GM18505 (cell line): ENCODE results near the gene PTGDR2.

Experiments used
- ATAC-seq: cut with Tn5 transposase; IDR thresholded peaks from one replicate; pipeline ENCODE4 v1.9.1; 2021; ENCODE audit not compliant: unreplicated experiment
- POLR2A ChIP-seq: IDR thresholded peaks from 4 replicates; pipeline ENCODE4 v1.6.1; 2011; ENCODE audit warnings: borderline replicate concordance; ENCODE audit not compliant: insufficient read depth, insufficient read length; ENCODE audit errors: extremely low read depth

PTGDR2 gene

DNA sequence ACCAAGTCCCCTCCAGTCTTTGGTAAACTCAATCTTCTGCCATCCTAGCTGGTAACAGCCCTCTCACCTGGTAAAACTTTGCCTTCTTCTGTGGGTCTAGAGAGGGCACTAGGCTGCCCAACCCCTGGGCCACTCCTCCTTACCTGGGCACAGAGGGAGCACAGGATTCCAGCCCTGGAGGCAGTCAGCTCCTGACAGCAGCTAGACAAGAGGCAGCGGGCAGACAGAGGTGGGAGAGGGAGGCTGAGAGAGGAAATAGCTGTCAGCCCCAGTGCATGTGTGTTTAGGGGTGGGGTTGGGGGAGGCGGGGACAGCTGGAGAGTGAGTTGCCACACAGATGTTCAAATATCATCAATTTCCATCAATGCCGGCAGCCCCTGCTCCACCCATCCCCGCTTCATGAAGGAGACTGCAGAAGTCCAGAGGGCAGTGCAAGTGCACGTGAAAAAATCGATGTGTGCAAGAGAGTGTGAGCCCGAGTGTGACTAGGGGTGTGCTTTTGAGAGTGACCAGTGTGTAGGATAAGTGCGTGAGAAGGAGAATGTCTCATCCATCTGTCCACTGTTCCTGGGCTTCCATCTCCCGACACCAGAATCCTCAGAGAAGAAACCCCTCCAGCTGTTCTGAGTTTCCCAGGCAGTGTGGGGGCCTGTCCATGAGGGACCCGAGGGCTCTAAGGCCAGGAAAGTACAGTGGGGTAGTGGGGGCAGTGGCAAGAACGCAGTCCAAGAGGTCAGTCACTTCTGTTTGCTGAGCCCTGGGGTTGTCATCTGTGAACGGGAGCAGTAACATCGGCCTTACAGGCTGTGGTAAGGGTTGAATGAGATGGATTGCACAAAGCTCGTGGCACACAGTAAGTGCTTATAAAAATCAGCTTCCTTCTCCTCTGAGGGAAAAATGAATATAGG, at the start of gene PTGDR2:
TSS of gene PTGDR2 (minus strand) at position 225 of the 908 bp plus-strand sequence. CDS start 2,228 bp downstream, outside the sequence.
- TF ChIP-seq POLR2A, result no peak
- ATAC-seq, result no peak

- ATAC-seq, result no peak
- TF ChIP-seq POLR2A, result no peak
Measured at GRCh38 chr11:60905047-60905446, 49.3 kb upstream of the PTGDR2 start.

- TF ChIP-seq POLR2A, result no peak
- ATAC-seq, result no peak
Measured at GRCh38 chr11:60902625-60903024, 46.9 kb upstream of the PTGDR2 start.

DNA sequence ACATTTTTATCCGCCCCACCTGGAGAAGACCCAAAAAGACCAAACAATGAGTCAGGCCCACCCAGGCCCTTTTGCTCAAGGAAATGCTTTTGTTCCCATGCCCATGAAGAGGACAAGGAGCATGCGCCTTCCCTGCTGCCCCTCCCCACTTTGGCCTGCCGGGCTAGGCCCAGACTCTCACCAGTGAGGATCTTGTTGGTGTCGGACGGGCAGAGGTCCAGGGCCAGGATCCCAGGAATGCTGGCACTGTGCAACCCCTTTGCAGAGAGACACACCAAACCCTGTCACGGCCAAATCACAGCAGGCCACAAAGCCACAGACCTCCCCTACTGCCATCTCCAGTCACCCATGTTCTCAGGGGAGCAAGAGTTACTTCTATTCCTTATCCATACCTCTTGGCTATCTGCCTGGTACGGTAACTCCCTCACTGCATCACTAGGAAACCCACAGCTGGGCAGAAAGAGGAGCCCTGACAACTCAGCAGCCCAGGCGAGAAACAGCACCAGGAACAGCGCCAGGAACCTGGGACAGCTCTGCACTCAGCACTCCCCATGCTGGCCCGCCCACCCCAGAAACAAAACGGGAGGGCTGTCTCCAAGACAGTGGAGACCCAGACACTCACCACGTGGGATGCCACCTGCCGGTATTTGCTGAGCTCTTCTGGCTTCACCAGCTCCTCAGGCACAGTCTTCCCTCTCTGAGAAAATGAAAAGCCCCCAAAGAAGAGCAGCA, 45.1 kb upstream of the PTGDR2 start:
- no peak for TF ChIP-seq POLR2A
- ATAC-seq, result no peak

DNA sequence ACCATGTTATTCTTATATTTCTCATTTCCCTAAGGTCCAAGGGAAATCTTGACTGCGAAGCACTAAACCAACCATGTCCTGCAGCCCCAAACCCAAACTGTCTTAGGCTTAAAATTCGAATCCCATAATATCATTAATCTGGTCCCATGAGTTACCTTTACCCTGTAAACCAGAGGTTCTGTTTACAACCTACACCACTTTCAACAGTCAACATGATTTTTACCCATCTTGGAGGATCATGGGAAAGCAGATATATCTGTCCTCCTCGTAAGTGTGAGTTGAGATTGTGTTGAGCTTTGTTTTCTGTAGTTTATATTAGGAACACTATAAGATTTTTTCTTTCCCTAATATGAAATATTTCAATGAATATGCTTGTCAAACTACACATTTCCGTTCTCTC, 44.2 kb upstream of the PTGDR2 start:
- no peak for TF ChIP-seq POLR2A

DNA sequence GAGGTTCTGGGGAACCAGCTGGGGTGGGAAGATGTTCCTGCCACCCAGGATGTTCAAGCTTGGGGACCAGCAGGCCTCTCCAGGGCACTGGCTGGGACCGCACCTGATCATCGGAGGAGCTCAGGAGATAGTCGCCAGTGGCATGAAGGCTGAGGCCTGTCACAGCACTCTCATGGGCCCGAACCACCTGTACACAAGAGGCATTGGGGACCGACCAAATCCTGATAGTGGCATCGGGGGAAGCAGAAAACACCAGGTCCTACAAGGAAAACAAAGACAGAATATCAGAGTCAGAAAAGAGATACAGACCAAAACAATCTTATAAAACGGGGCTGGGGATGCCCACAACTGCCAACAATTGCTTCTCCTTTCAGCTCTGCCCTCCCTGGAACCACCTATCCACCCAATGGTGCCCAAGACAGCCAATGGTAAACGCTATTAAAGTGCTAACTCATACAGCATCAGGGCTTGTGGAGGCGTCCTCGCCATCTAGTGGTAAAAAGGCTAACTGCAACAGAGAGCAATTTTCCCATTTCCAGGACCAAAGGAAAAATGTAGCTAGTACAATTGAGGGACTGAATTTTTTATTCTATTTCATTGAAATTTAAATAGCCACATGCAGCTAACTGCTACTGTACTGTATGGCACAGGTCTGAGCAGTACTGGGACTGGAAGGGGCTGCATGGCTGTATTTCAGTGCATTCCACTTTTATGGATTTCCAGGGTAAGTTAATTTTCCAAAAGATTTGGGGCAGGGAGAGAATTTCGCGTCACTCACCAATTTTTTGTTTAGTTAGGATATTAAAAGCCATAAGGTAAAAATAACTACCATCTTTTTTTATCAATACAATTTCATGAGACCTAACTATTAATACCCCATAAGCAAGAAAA, 43.5 kb upstream of the PTGDR2 start:
- TF ChIP-seq POLR2A, result peak; percentile 16
- no peak for ATAC-seq

More for the DNA sequence above, 44.2 kb upstream of the PTGDR2 start:
- no peak for ATAC-seq

- no peak for ATAC-seq
- TF ChIP-seq POLR2A, result no peak
Measured at GRCh38 chr11:60897496-60897895, 41.7 kb upstream of the PTGDR2 start.

GRCh38 chr11:60895687-60896086, 39.9 kb upstream of the PTGDR2 start:
- TF ChIP-seq POLR2A, result no peak
- ATAC-seq, result no peak

- no peak for TF ChIP-seq POLR2A
- ATAC-seq, result no peak
Measured at GRCh38 chr11:60891103-60891741, 35.5 kb upstream of the PTGDR2 start.

- TF ChIP-seq POLR2A, result no peak
- no peak for ATAC-seq
Measured at GRCh38 chr11:60890696-60891095, 34.9 kb upstream of the PTGDR2 start.

DNA sequence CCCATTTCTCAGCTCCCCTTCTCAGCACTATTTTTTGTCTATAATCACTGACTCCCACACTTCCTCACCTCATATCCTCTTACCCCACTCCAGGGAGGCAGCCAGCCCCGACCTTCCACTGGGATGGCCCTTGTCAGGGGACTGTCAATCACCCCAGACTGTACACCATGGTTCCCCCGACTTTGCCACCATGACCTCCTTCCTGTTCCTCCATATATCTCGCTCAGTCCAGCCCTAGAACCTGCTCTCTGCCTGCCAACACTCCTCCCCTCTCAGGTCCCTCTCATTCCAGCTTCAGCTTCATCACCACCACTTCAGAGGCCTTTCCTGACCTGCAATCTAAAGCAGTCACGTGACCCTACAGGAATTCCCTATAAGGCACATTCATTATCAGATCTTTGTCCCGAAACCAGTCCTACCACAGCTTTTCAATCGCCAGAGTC, 34.1 kb upstream of the PTGDR2 start:
- no peak for ATAC-seq
- peak; percentile 36 for TF ChIP-seq POLR2A

- no peak for TF ChIP-seq POLR2A
- ATAC-seq, result no peak
Measured at GRCh38 chr11:60887556-60887955, 31.8 kb upstream of the PTGDR2 start.
